ENCODE measurements around the gene CD81. TPM values are rescaled to one million over a fixed set of nuclear protein-coding genes. Genes with fewer than 3 reads are reported as not detected.

CD81 gene
- total and polyA plus RNA-seq, 2 experiments from 2014 or later, result 88.6 to 290 TPM

- TF ChIP-seq ZNF462 (CRISPR knock-in tag; IDR thresholded peaks at IDR 0.05), result no peak
- no peak for TF ChIP-seq NANOG (IDR thresholded peaks at IDR 0.05; ENCODE audit: borderline replicate concordance)
- no peak for TF ChIP-seq JUNB (IDR thresholded peaks at IDR 0.05; ENCODE audit: unreplicated experiment)
- no peak for TF ChIP-seq ZNF331 (CRISPR knock-in tag; IDR thresholded peaks at IDR 0.05; ENCODE audit: low read depth)
- TF ChIP-seq REST (IDR thresholded peaks at IDR 0.05; ENCODE audit: unreplicated experiment), result no peak
Measured at GRCh38 chr11:2414616-2415015, 37.5 kb downstream of the CD81 start (continued).

- H3K27me3 Mint-ChIP-seq (ENCODE audit: insufficient read depth, low read depth, poor library complexity), result peaks cover 4% of the 10 kb centered on the region
- TF ChIP-seq ZNF114 (CRISPR knock-in tag; IDR thresholded peaks at IDR 0.05), result no peak
- no peak for TF ChIP-seq STAT1 (IDR thresholded peaks at IDR 0.05; ENCODE audit: unreplicated experiment)
- TF ChIP-seq ETS1 (IDR thresholded peaks at IDR 0.05), result no peak
- no peak for TF ChIP-seq POLR2AphosphoS5 (IDR thresholded peaks at IDR 0.05; ENCODE audit: low read depth)
- no peak for TF ChIP-seq EZH2 (IDR thresholded peaks at IDR 0.05; ENCODE audit: low read depth, unreplicated experiment)
- no peak for TF ChIP-seq CTCF (conservative IDR thresholded peaks at IDR 0.05; ENCODE audit: low read depth in 2 of 2)
Measured at GRCh38 chr11:2415171-2415570, 38.1 kb downstream of the CD81 start.

More at GRCh38 chr11:2415171-2415570, 38.1 kb downstream of the CD81 start:
- Mint-ChIP-seq H3K4me1 (0 out of 3 replicates have a peak, but pooled peaks cover 2% of the 10 kb centered on the region), H3K4me3 (no peak overlapping the region), H3K9me3 (no peaks in the 10 kb centered on the region), H3K36me3 (ENCODE audit: low read depth) (no peaks in the 10 kb centered on the region), H3K27ac (no peak overlapping the region)
- Histone ChIP-seq H4K20me1 (replicated peaks; ENCODE audit: insufficient read depth) (no peaks in the 10 kb centered on the region), H3K4me1 (ENCODE audit: insufficient read depth) (no peaks in the 10 kb centered on the region; the same call in 1 of the 2 replicates), H3K36me3 (ENCODE audit: insufficient read depth) (no peaks in the 10 kb centered on the region), H3K79me2 (replicated peaks; ENCODE audit: insufficient read depth) (no peaks in the 10 kb centered on the region), H3K4me2 (no peak overlapping the region), H3K27me3 (ENCODE audit: insufficient read depth) (no peaks in the 10 kb centered on the region), H3K27ac (ENCODE audit: low read depth) (no peak overlapping the region), H2AFZ (no peak overlapping the region), H3F3A (replicated peaks; ENCODE audit: low read depth) (no peaks in the 10 kb centered on the region), H3K4me3 (no peak overlapping the region), H3K9me2 (ENCODE audit: insufficient read depth) (no peaks in the 10 kb centered on the region)
- DNase-seq (ENCODE audit: low spot score), result no peak
- ATAC-seq, result no peak
